ENCODE results near the gene LRCOL1. TPM values are rescaled to one million over a fixed set of nuclear protein-coding genes. Genes with fewer than 3 reads are reported as not detected.

Gene LRCOL1
- total and polyA plus RNA-seq, 2 experiments from 2014 or later = 1.7 TPM; not detected in 1

- TF ChIP-seq ZNF462 (CRISPR knock-in tag; IDR thresholded peaks at IDR 0.05) = no peak
- TF ChIP-seq REST (IDR thresholded peaks at IDR 0.05; ENCODE audit: unreplicated experiment) = no peak
Measured at GRCh38 chr12:132660052-132660451, 49.7 kb upstream of the LRCOL1 start (continued).

GRCh38 chr12:132659146-132659545 lies 48.8 kb upstream of the LRCOL1 start:
- no peak for ATAC-seq
- no peaks in the 10 kb centered on the region for H3K9me3 Mint-ChIP-seq
- no peak for DNase-seq (ENCODE audit: low spot score)
- no peaks in the 10 kb centered on the region for H3K9me2 ChIP-seq (ENCODE audit: insufficient read depth)
- 0 out of 2 replicates have a peak, but pooled peaks cover 12% of the 10 kb centered on the region for H3F3A ChIP-seq (replicated peaks; ENCODE audit: low read depth)
- no peaks in the 10 kb centered on the region for H3K4me1 Mint-ChIP-seq
- H2AFZ ChIP-seq = no peak overlapping the region
- no peaks in the 10 kb centered on the region for H3K79me2 ChIP-seq (replicated peaks; ENCODE audit: insufficient read depth)
- H3K36me3 ChIP-seq (ENCODE audit: insufficient read depth) = peaks cover 75% of the 10 kb centered on the region
- H3K27ac Mint-ChIP-seq = no peak overlapping the region
- H3K4me3 ChIP-seq = no peak overlapping the region
- peaks cover 93% of the 10 kb centered on the region for H3K36me3 Mint-ChIP-seq (ENCODE audit: low read depth)
- peaks cover 6% of the 10 kb centered on the region for H4K20me1 ChIP-seq (replicated peaks; ENCODE audit: insufficient read depth)
- H3K27me3 Mint-ChIP-seq (ENCODE audit: insufficient read depth, low read depth, poor library complexity) = peaks cover 2% of the 10 kb centered on the region
- H3K4me3 Mint-ChIP-seq = no peak overlapping the region
- H3K27ac ChIP-seq (ENCODE audit: low read depth) = no peak overlapping the region
- H3K27me3 ChIP-seq (ENCODE audit: insufficient read depth) = no peaks in the 10 kb centered on the region
- H3K4me2 ChIP-seq = no peak overlapping the region
- no peaks in the 10 kb centered on the region for H3K4me1 ChIP-seq (ENCODE audit: insufficient read depth)
- TF ChIP-seq CREB1 (CRISPR knock-in tag; IDR thresholded peaks at IDR 0.05; ENCODE audit: low read depth) = no peak
- TF ChIP-seq ZNF331 (CRISPR knock-in tag; IDR thresholded peaks at IDR 0.05; ENCODE audit: low read depth) = no peak
- TF ChIP-seq ZNF462 (CRISPR knock-in tag; IDR thresholded peaks at IDR 0.05) = no peak
